Smooth muscle cell (in vitro differentiated cells): ENCODE data around the gene UVSSA. TPM values are rescaled to one million over a fixed set of nuclear protein-coding genes. Genes with fewer than 3 reads are reported as not detected.

Experiments used
- DNase-seq: peaks from one replicate; lab custom pipeline; 2025; ENCODE audit not compliant: unreplicated experiment; lab: John Stamatoyannopoulos, UW
- H2AFZ ChIP-seq: fragments of 200-600 bp; sonication (generic); 2 replicates; pipeline ENCODE4 v1.6.0; 2016; ENCODE audit warnings: antibody characterized with exemption, low read depth, mild to moderate bottlenecking
- H3F3A ChIP-seq: fragments of 200-600 bp; sonication (generic); 2 replicates; pipeline ENCODE4 v1.6.0; 2017; ENCODE audit warnings: antibody characterized with exemption, low read depth
- H3K27ac ChIP-seq: fragments of 200-600 bp; sonication (generic); 2 replicates; pipeline ENCODE4 v1.5.1; 2016; ENCODE audit warnings: low read depth, mild to moderate bottlenecking
- H3K27me3 ChIP-seq: fragments of 200-600 bp; sonication (generic); 2 replicates; pipeline ENCODE4 v1.6.1; 2016; ENCODE audit warnings: low read depth, mild to moderate bottlenecking
- H3K36me3 ChIP-seq: fragments of 200-600 bp; sonication (generic); 2 replicates; pipeline ENCODE4 v1.5.1; 2016; ENCODE audit warnings: low read depth
- H3K4me1 ChIP-seq: fragments of 200-600 bp; sonication (generic); 2 replicates; pipeline ENCODE4 v1.5.1; 2016; ENCODE audit warnings: low read depth
- H3K4me2 ChIP-seq: fragments of 200-600 bp; sonication (generic); 2 replicates; pipeline ENCODE4 v1.6.0; 2016; ENCODE audit warnings: mild to moderate bottlenecking
- H3K4me3 ChIP-seq: fragments of 200-600 bp; sonication (generic); 2 replicates; pipeline ENCODE4 v1.5.1; 2016; ENCODE audit warnings: mild to moderate bottlenecking
- H3K79me2 ChIP-seq: fragments of 200-600 bp; sonication (generic); 2 replicates; pipeline ENCODE4 v1.6.0; 2016; ENCODE audit warnings: low read depth, mild to moderate bottlenecking
- H3K9ac ChIP-seq: fragments of 200-600 bp; sonication (generic); 2 replicates; pipeline ENCODE4 v1.6.0; 2016; ENCODE audit warnings: low read depth
- H3K9me3 ChIP-seq: fragments of 200-600 bp; sonication (generic); replicated peaks from 2 replicates; pipeline ENCODE4 v1.5.1; 2016; ENCODE audit warnings: low read depth
- H4K20me1 ChIP-seq: fragments of 200-600 bp; sonication (generic); 2 replicates; pipeline ENCODE4 v1.6.0; 2016; ENCODE audit warnings: low read depth
- WGBS: methylation state at CpG from one replicate; pipeline ENCODE4 v1.1.7; 2016; ENCODE audit warnings: low lambda C conversion rate; 5-methylcytosine and 5-hydroxymethylcytosine counted together
- polyA plus RNA-seq: library from polyadenylated mRNA; unstranded; fragments of >200 nt; fragmentation: Nextera tagmentation; extraction: Ambion mirVana; gene quantifications from 2 replicates; pipeline ENCODE4 v1.2.1, GENCODE V29; 2016
- total RNA-seq: library from RNA; depleted of rRNA; stranded (reverse); fragments of >200 nt; gene quantifications from 2 replicates; pipeline ENCODE4 v1.2.3, GENCODE V29; 2014
- TF ChIP-seq, protein P1 (sequence below): fragments of 200-600 bp; sonication (generic); IDR thresholded peaks from 2 replicates; pipeline ENCODE4 v1.5.1; 2017; ENCODE audit warnings: borderline replicate concordance, mild to moderate bottlenecking, antibody characterized with exemption; ENCODE audit not compliant: insufficient read depth, poor library complexity, severe bottlenecking

UVSSA gene
- total and polyA plus RNA-seq, 2 experiments from 2014 or later: 9.0 to 13.0 TPM

DNA sequence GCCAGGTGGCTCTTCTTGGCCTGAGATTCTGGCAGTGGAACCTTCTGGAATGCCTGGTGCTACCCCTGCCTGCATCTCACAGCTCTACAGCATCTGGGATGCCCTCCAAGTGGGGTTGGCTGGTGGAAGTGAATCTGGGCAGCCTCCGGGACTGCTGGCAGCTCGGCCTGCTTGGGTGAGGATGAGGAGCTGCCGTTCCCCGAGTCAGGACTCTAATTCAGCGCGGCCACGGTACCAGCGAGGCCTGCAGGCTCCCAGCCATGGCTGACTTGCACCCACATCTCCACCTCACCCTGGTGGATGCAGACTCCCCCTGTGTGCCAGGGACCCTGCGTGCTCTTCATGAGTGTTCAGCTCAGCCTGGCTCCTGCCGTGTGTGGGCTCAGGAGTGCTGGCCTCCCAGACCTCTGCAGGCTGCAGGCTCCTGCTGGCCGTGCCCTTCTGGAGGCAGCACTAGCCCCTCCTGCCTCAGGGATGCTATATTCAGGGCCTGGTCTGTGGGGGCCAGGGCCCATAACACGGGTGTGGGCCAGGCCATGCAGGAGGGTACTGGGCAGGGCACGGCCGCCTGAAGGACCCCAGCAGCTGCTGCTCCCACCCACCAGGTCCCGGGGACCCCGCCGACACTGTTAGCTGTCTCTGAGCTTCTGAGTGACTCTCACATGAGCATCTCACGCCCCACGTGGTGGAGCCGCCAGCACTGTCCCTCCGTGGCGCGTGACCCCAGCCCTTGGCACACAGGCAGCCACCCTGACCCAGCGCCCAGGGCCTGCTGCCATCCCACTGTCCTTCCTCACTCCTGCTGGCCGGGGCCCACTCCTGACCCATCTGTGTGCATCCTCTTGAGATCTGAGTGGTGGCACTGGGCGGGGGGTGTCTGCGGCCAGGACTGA is 10.6 kb downstream of the UVSSA start:
- Histone ChIP-seq H3K79me2 (no peaks in the 10 kb centered on the region), H3K4me3 (no peak overlapping the region), H3K9ac (no peak overlapping the region), H3F3A (no peaks in the 10 kb centered on the region), H3K4me1 (no peaks in the 10 kb centered on the region), H3K27ac (no peak overlapping the region), H4K20me1 (peaks cover 30% of the 10 kb centered on the region), H3K36me3 (no peaks in the 10 kb centered on the region), H3K9me3 (no peaks in the 10 kb centered on the region), H2AFZ (no peak overlapping the region), H3K4me2 (no peak overlapping the region), H3K27me3 (no peaks in the 10 kb centered on the region)
- TF ChIP-seq, protein P1, sequence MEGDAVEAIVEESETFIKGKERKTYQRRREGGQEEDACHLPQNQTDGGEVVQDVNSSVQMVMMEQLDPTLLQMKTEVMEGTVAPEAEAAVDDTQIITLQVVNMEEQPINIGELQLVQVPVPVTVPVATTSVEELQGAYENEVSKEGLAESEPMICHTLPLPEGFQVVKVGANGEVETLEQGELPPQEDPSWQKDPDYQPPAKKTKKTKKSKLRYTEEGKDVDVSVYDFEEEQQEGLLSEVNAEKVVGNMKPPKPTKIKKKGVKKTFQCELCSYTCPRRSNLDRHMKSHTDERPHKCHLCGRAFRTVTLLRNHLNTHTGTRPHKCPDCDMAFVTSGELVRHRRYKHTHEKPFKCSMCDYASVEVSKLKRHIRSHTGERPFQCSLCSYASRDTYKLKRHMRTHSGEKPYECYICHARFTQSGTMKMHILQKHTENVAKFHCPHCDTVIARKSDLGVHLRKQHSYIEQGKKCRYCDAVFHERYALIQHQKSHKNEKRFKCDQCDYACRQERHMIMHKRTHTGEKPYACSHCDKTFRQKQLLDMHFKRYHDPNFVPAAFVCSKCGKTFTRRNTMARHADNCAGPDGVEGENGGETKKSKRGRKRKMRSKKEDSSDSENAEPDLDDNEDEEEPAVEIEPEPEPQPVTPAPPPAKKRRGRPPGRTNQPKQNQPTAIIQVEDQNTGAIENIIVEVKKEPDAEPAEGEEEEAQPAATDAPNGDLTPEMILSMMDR: no peak
- no peak for DNase-seq
- 98% methylated on average over 27 of the region's 27 CpGs for WGBS

DNA sequence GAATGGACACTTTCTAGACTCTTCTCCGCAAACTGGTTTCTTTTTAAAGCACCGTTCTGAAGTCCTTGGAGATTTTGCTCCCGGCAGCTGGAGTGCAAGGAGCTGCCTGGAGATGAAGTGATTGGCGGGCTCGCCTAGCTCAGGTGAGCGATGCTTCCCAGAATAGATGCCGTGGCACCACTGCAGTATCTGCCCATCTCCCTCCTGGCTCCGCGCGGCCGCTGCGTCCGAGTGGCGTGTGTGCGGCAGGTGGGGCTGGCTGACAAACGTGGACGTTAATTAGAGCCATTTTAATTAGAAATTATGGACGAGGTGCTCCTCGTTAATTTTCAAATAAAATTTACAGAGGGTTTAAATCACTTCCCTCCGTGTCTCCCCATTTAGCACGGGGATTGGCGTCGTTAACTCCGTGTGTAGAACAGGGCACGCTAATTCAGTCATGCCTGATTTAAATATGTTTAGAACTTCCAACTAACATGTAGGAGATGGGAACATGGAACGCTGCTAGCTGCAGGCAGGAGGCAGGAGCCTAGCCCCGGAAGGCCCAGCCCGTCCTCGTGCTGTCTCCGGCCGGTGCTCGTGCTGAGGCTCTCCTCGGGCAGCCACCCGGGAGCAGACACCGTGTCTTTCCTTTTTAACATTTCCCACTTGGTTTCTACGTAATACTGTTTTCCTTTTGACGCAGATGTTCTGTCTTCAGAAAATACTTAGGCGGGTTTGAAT is 11.6 kb downstream of the UVSSA start:
- 97% methylated on average over 38 of the region's 38 CpGs for WGBS
- no peak overlapping the region for H3K27ac ChIP-seq
- no peaks in the 10 kb centered on the region for H3K79me2 ChIP-seq
- H3K36me3 ChIP-seq: no peaks in the 10 kb centered on the region
- H3K9ac ChIP-seq: no peak overlapping the region
- H3K4me1 ChIP-seq: no peaks in the 10 kb centered on the region
- H3K27me3 ChIP-seq: no peaks in the 10 kb centered on the region
- no peaks in the 10 kb centered on the region for H3K9me3 ChIP-seq
- H3K4me2 ChIP-seq: no peak overlapping the region
- peaks cover 26% of the 10 kb centered on the region for H4K20me1 ChIP-seq
- DNase-seq: no peak
- H2AFZ ChIP-seq: no peak overlapping the region
- no peaks in the 10 kb centered on the region for H3F3A ChIP-seq
- no peak overlapping the region for H3K4me3 ChIP-seq
- TF ChIP-seq, protein P1: no peak

DNA sequence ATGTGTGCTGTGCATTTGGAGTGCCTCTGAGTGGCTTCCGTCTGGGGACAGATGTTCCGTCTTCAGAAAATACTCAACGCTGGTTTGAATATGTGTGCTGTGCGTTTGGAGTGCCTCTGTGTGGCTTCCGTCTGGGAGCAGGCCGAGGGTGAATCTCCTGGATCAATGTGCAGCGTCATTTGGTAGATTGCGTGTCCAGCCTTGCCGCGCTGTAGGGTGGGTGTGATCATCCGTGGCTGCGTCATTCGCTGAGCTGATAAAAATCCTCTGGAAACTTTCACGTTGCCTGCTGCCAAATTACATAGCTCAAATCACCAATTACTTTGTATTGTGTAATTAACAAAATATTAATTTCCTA is 12.1 kb downstream of the UVSSA start:
- no peaks in the 10 kb centered on the region for H3K36me3 ChIP-seq
- WGBS: 92% methylated on average over 14 of the region's 14 CpGs
- no peak overlapping the region for H3K27ac ChIP-seq
- H3K79me2 ChIP-seq: no peaks in the 10 kb centered on the region
- H3K9me3 ChIP-seq: no peaks in the 10 kb centered on the region
- H2AFZ ChIP-seq: no peak overlapping the region
- H3K27me3 ChIP-seq: no peaks in the 10 kb centered on the region
- no peak overlapping the region for H3K4me2 ChIP-seq
- H3F3A ChIP-seq: no peaks in the 10 kb centered on the region
- DNase-seq: no peak
- TF ChIP-seq, protein P1: no peak
- no peak overlapping the region for H3K9ac ChIP-seq
- no peaks in the 10 kb centered on the region for H3K4me1 ChIP-seq
- H4K20me1 ChIP-seq: peaks cover 26% of the 10 kb centered on the region
- H3K4me3 ChIP-seq: no peak overlapping the region
